Subcutaneous abdominal adipose tissue (tissue), 5 donors: ENCODE measurements around the gene PROZ.

Source experiments
- H3K27ac ChIP-seq: one replicate; pipeline ENCODE4 v1.7.0; 2013; ENCODE audit warnings: low read depth, mild to moderate bottlenecking, inconsistent platforms, low read length, moderate library complexity
- H3K27me3 ChIP-seq, 5 donors: one replicate each; pipeline ENCODE4 v1.7.0; 2013; ENCODE audit warnings: low read length in 5 of 5, inconsistent platforms in 1 of 5; ENCODE audit not compliant: control insufficient read depth in 5 of 5, insufficient read depth in 4 of 5
- H3K36me3 ChIP-seq, 5 donors: one replicate each; pipeline ENCODE4 v1.7.0; 2013; ENCODE audit warnings: low read length in 5 of 5; ENCODE audit not compliant: control insufficient read depth in 5 of 5, insufficient read depth in 5 of 5
- H3K4me1 ChIP-seq, 5 donors: one replicate each; pipeline ENCODE4 v1.7.0; 2013; ENCODE audit warnings: low read length in 5 of 5, mild to moderate bottlenecking in 3 of 5, moderate library complexity in 1 of 5; ENCODE audit not compliant: control insufficient read depth in 5 of 5, insufficient read depth in 5 of 5
- H3K4me3 ChIP-seq, 5 donors: one replicate each; pipeline ENCODE4 v1.7.0; 2013; ENCODE audit warnings: low read length in 5 of 5, low read depth in 1 of 5
- H3K9ac ChIP-seq, 5 donors: one replicate each; pipeline ENCODE4 v1.7.0; 2013; ENCODE audit warnings: low read length in 5 of 5, mild to moderate bottlenecking in 4 of 5, moderate library complexity in 3 of 5
- H3K9me3 ChIP-seq, 5 donors: one replicate each; pipeline ENCODE4 v1.7.0; 2013; ENCODE audit warnings: low read length in 5 of 5; ENCODE audit not compliant: control insufficient read depth in 5 of 5
- donor health status: healthy.
- donor health status: healthy.
- donor health status: healthy.
- donor health status: healthy.
- donor health status: healthy.

PROZ gene

DNA sequence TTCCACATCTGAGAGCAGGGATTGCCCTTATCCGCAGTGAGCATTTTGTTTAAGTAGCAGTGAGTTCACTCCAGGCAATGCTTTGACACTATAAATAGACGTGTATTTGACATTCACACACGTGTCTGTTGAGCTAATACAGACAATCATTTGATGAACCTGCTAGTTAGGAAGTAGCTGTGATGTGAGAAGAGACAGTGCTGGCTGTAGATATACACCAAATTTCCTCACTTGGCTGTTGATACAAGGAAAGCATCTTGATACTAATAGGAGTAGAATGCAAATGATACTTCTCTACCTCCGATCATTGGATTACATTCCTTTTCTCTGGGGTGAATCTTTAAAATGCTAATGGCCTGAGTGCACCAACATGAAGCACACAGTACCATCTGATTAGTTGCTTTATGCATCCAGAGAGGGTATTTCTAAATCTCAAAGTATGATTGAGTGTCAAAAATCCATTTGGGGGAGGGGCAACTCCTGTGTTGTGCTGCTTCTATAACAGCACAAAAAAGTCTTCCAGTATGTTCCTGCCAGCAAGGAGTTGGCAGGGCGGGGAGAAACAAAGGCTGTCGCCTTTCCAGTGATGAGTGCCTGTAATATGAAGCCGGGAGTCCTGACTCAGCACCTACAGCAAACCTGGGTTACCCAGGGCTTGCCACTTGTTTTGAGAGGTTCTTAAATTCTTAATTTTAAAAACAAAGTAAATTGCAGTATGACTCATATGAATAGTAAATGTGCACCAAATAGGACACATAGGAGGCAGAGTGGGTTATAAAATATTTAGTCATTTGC is 58.0 kb downstream of the PROZ start:
- Histone ChIP-seq H3K27ac (peak overlapping the region; percentile 2), H3K4me3 (no peak overlapping the region), H3K9ac (peak overlapping the region in 1 of 5 donors; percentile 53), H3K4me1 (peaks cover 9 to 42% (median 29%) of the 10 kb centered on the region in 5 donors), H3K36me3 (peaks cover 0 to 29% (median 17%) of the 10 kb centered on the region in 5 donors), H3K9me3 (no peaks in the 10 kb centered on the region), H3K27me3 (no peaks in the 10 kb centered on the region)

DNA sequence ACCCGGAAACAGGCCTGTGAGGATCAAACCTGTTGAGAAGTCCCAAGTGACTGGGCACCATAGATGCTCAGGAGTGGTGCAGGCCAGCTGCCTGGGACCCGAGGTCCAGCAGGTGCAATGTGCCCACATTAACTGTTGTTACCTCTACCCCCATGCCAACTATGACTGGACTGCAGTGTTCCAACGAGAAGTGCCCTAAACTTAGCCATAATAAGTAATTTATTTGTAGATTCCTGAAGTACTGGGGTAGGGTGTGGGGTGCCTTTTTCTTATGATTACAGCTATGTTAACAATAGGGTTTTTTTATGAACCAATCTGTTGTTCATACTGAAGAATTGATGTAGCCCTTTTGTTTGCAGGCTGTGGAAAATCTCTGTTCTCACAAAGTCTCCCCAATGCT is 60.1 kb downstream of the PROZ start:
- Histone ChIP-seq H3K27me3 (no peaks in the 10 kb centered on the region), H3K36me3 (peaks cover 0 to 48% (median 33%) of the 10 kb centered on the region in 5 donors), H3K9ac (no peak overlapping the region), H3K4me3 (no peak overlapping the region), H3K4me1 (peaks cover 9 to 39% (median 29%) of the 10 kb centered on the region in 5 donors), H3K9me3 (no peaks in the 10 kb centered on the region), H3K27ac (no peak overlapping the region)

DNA sequence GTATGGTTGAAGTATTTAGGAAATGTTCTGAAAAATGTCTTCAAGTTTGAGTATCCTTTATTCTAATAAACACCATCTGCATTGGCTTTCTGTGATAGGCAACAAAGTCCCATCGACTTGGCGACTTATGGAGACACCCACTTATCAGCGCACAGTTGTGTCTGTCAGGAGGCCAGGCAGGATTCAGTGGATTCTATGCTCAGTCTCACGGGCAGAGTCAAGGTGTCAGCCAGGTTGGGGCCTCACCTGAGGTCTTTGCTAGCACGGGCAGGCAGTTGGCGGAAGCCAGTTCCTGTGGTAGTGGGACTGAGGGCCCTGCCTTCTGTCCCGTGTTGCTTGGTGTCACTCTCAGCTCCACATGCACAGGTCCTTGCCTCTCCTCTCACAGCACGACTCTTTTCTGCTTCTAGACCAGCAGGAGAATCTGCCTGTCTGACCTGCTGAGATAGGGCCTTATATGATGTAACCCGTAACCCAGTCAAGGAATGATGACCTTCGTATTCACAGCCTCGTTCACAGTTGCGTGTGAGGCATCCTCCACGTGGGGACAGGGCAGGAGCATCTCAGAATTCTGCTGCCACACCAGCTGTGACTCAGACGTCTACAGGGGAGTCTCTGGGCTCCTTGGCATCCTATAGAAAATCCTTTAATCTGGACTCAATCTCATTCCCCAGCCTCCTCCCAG is 61.0 kb downstream of the PROZ start:
- H3K4me3 ChIP-seq, result no peak overlapping the region
- H3K27ac ChIP-seq, result no peak overlapping the region
- H3K27me3 ChIP-seq, result no peaks in the 10 kb centered on the region
- peaks cover 9 to 37% (median 29%) of the 10 kb centered on the region in 5 donors for H3K4me1 ChIP-seq
- H3K9me3 ChIP-seq, result no peaks in the 10 kb centered on the region
- no peak overlapping the region for H3K9ac ChIP-seq
- peaks cover 0 to 55% (median 39%) of the 10 kb centered on the region in 5 donors for H3K36me3 ChIP-seq

DNA sequence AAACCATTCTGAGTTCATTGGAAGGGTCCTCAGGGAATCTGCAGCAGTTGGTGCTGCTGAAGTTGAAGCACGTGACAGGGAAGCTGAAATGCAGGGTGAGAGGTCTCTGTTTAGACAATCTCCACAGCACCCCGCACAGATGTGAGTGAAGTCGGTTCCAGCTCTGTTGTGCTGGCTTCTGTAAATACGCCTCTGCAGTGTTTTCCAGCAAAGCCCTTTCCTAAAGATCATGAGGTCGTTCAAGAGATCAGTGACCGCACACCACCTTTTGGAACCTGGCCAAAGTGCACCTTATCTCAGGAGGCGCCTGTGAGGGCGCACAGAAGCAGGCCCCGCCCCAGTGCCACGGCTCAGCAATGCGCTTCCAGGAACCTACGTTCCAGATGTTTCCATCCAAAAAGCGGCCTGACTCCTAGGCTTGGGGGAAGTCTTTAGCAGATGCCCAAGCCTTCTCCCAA is 61.7 kb downstream of the PROZ start:
- peaks cover 4 to 31% (median 24%) of the 10 kb centered on the region in 5 donors for H3K4me1 ChIP-seq
- peaks cover 4 to 62% (median 46%) of the 10 kb centered on the region in 5 donors for H3K36me3 ChIP-seq
- H3K4me3 ChIP-seq, result no peak overlapping the region
- H3K27ac ChIP-seq, result no peak overlapping the region
- no peak overlapping the region for H3K9ac ChIP-seq
- H3K9me3 ChIP-seq, result no peaks in the 10 kb centered on the region
- no peaks in the 10 kb centered on the region for H3K27me3 ChIP-seq

DNA sequence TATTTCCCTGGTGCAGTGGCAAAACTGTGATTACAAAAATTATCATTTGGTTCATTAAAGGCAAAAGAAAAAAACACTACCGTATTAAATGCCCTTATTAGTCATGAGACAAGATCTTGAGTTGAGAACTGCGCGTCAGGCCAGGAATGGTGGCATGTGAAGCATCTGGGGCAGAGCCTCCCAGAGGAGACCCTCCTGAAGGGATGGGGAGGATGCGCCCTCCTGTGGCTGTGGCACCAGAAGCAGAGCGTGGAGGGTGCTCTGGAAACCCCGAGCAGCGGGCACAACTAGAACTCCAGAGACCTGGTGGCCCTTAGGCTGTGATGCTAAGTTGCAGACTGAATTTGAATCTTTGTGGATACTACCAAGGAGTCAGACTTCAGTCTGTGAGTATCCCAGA is 62.4 kb downstream of the PROZ start:
- peaks cover 5 to 69% (median 53%) of the 10 kb centered on the region in 5 donors for H3K36me3 ChIP-seq
- H3K9me3 ChIP-seq, result no peaks in the 10 kb centered on the region
- H3K27ac ChIP-seq, result no peak overlapping the region
- no peaks in the 10 kb centered on the region for H3K27me3 ChIP-seq
- H3K4me1 ChIP-seq, result peaks cover under 1 to 25% (median 18%) of the 10 kb centered on the region in 5 donors
- H3K4me3 ChIP-seq, result no peak overlapping the region
- peak overlapping the region in 1 of 5 donors; percentile 11 for H3K9ac ChIP-seq
